Fibroblast of pulmonary artery (primary cell): Measurements from ENCODE around the gene SDK1.

Experiments
- DNase-seq: peaks from one replicate; pipeline ENCODE4 v3.0.0-alpha.2; 2010; ENCODE audit warnings: low read depth
- H3K4me3 ChIP-seq: replicated peaks from 2 replicates; pipeline ENCODE4 v1.5.1; 2011; ENCODE audit warnings: low read depth, mild to moderate bottlenecking, control low read depth, low read length, moderate library complexity
- TF ChIP-seq, protein P1 (sequence below): IDR thresholded peaks from 2 replicates; pipeline ENCODE4 v1.5.1; 2011; ENCODE audit warnings: mild to moderate bottlenecking, control low read depth, low read length, inconsistent platforms; ENCODE audit errors: missing control alignments

Gene SDK1

DNA sequence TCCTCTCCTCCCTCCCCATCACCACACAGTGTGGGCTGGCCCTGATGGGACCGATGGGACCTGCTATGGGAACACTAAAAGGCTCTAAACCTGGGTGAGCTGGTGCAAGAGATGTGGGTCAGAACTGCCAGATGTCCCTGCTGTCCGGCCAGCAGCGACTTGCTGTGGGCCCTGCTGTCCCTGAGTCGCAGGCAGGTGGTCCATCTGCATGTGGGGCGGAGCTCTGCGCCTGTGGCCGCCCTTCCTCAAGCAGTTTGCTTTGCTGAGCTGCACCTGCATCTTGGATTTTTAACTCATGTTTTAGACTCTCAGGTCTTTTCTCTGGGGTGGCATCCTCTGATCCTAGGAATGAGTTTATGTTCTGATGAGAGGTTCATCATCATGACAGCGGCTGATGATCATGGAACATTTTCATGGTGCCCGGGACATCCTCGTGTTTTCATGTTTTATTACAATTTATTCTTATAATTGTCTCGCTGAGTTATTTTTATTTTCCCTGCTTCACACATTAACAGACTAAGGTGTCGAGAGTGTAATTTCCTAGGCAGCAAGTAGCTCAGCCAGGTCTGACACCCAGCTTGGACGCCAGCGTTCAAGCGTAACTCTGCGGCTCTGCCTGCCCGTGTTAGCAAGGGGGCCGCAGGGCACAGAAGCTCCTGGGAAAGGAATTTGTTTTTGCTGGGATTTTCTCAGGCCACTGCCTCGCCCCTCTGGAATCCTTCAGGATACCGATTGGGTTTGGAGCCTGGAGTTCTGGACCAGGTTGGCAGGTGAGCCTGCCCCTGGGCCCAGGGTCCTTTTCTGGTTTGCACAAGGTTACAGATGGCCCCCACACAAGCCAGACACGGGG is 765.8 kb downstream of the SDK1 start:
- TF ChIP-seq, protein P1, sequence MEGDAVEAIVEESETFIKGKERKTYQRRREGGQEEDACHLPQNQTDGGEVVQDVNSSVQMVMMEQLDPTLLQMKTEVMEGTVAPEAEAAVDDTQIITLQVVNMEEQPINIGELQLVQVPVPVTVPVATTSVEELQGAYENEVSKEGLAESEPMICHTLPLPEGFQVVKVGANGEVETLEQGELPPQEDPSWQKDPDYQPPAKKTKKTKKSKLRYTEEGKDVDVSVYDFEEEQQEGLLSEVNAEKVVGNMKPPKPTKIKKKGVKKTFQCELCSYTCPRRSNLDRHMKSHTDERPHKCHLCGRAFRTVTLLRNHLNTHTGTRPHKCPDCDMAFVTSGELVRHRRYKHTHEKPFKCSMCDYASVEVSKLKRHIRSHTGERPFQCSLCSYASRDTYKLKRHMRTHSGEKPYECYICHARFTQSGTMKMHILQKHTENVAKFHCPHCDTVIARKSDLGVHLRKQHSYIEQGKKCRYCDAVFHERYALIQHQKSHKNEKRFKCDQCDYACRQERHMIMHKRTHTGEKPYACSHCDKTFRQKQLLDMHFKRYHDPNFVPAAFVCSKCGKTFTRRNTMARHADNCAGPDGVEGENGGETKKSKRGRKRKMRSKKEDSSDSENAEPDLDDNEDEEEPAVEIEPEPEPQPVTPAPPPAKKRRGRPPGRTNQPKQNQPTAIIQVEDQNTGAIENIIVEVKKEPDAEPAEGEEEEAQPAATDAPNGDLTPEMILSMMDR = no peak
- no peak overlapping the region for H3K4me3 ChIP-seq
- no peak for DNase-seq

DNA sequence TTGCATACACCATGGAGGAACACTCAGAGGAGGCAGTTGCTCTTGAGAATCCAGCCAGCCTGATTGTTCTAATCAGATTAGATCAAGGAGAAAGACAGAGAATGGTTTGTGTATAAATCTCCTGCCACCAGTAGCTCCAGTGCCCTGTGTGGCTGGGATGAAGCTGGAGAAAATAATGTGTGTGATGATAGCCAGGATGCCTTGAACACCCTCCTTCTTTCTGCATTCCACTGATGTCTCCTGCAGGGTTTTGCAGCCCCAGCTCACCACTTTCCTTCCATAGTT is 766.4 kb downstream of the SDK1 start:
- H3K4me3 ChIP-seq = no peak overlapping the region
- no peak for DNase-seq
- TF ChIP-seq, protein P1 = no peak

DNA sequence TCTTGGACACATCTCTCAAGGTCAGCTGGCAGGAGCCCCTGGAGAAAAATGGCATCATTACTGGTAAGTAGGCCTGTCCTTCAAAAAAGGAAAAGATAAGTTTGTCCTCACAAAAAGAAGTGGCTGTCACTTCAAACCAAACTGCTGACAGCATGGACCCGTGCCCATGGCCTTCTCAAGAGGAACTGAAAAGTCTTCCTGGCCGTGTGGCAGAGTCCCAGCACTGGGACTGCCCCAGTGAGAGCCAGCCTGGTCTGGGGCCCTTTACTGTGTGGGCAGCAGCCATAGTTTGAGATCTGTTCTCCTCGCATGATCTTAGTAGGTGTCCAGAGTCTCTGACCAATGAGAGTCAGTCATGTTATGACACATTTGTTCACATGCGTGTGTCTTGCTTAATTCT is 766.8 kb downstream of the SDK1 start:
- H3K4me3 ChIP-seq = no peak overlapping the region
- no peak for DNase-seq
- TF ChIP-seq, protein P1 = no peak

DNA sequence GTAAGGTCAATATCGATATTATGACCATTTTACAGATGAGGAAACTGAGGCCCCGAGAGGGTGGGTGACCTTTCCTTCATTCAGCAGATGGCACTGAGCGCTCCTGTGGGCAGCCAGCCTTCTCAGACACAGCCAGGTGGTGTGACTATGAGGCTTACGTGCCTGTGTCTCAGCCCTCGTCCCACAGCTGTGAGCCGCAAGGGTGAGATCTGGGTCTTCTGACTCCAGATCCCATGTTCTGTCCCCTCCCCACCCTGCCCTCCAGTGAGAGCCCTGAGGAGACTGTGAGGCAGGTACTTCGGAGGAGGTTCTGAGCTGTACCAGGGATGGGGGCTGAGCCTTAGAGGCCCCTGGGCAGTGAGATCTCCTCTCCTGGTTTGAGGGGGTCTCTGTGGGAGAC is 767.2 kb downstream of the SDK1 start:
- H3K4me3 ChIP-seq = no peak overlapping the region
- TF ChIP-seq, protein P1 = no peak
- DNase-seq = no peak

DNA sequence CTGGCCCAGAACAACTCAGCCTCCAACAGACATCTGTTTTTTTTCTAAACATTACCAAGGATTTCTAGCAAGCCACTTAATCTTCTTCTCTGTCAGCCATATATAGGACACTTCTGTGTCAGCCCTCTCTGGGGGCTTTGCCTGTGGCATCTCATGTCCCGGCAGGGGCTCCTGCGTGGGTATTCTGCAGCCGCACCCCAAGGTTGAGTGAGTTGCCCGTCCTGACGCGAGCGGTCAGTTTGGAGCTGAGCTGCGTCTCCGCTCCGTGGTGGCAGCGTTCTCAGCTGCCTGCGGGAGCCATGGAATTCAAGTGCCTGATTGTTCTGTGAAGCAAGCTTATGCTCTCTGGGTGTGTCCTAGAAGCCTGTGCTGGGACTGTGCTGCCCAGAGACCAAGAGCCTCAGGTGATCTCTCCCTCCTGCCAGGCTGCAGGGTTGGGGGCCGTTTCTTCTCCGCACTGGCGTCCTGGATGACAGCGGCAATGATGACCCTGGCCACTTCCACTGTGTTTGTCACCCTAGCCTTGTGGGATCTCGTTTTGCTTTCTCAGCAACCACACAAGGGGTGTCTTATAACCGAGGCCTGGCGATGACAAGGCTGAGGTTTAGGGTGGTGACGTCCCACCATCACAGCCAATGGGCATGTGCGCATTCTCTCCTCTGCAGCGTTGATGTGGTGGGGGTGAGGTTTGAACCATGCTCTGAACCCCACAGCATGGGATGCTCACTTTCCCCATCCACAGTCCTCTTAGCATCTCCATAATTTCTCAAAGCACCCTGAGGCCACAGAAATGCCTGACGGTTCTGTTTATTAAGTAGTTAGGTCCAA is 768.4 kb downstream of the SDK1 start:
- H3K4me3 ChIP-seq = no peak overlapping the region
- DNase-seq = no peak
- TF ChIP-seq, protein P1 = no peak

DNA sequence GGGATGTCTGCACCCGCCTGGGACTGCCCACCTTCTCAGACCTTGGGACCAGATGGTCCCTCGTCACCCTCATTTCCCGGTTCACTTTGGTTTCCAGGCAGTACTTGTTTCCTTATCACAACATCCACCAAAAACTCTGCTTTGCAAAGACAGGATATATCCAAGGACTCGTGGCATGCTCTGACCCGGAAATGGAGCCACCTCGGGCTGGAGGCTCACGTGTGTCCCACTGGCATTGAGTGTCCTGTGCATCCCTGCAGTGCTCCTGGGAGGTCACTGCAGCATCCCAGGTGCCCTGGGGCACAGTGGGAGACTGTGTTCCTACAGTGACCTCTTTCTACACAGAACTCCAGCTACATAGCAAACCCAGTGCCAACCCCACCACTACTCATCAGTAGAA is 769.2 kb downstream of the SDK1 start:
- no peak for DNase-seq

More for the DNA sequence above, 769.2 kb downstream of the SDK1 start:
- H3K4me3 ChIP-seq = no peak overlapping the region
- TF ChIP-seq, protein P1 = no peak
